Measurements from ENCODE around the gene AGA. TPM values are rescaled to one million over a fixed set of nuclear protein-coding genes. Genes with fewer than 3 reads are reported as not detected.

The AGA gene
- total and polyA plus RNA-seq, 2 of the 8 experiments (the other 6 are each of a cell fraction or from before 2014, with no cell fraction given) = 8.5 to 11.6 TPM

DNA sequence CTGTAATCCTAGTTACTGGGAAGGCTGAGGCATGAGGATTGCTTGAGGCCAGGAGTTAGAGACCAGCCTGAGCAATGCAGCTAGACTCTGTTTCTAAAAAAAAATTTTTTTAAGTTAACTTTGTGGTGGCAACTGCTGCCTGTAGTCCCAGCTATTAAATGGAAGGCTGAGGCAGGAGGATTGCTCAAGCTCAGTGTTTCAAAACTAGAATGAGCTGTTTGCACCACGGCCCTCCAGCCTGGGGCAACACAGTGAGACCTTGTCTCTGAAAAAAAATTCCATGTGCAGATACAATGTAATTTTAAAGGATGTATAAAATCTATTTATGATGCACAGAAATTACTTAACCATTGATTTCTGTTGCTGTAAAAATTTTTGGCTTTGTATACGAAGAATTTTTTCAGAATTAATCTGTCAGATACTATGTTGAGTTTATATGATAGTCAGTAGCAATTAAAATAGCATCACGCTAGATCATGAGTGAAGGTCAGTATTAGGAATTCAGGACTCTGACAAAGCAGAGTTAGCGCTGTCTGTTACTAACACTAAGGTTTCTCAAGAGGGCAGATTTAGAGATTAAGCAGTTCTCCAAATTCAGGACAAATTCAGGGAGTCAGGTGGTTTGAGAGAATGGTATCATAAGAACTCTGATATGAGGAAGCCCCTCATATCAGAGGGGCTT, 8.3 kb upstream of the AGA start (continued):
- TF ChIP-seq SP2 (IDR thresholded peaks at IDR 0.05; ENCODE audit: low read length) = no peak
- TF ChIP-seq TAF7 (optimal IDR thresholded peaks at IDR 0.05; ENCODE audit: borderline replicate concordance, low read depth, low read length) = no peak
- no peak for TF ChIP-seq POLR2A (IDR thresholded peaks at IDR 0.05; ENCODE audit: control extremely low read depth in 1 of 2, low read depth in 2 of 2, low read length in 2 of 2)
- no peak for TF ChIP-seq NANOG (IDR thresholded peaks at IDR 0.05; ENCODE audit: insufficient read depth, low read depth, low read length, poor library complexity, severe bottlenecking)
